ENCODE measurements around the gene RAD52.

The RAD52 gene

DNA sequence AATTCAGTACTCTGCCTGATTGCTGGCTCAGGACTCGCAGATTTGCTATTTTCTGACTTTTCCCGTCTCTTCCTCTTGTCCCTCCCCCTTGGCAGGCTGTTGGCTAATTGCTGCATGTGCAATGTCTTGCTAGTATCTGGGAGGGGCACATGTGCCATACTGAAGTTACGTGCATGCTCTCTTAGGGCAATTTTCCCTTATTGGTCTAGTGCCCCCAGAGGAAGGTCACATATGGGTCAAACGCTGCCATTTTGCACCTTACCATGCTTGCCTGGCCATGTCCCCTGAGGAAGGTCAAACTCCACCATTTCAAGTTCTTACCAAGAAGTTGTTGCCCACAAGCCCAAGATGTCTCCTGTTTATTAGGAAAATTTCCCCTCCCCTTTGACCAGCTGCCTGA lies 27.7 kb upstream of the RAD52 start:
- H2AFZ ChIP-seq (ENCODE audit: low read length), result no peak overlapping the region
- no peaks in the 10 kb centered on the region for H3K36me3 ChIP-seq (replicated peaks; ENCODE audit: insufficient read depth, low read length)
- H3K79me2 ChIP-seq (ENCODE audit: low read length), result no peaks in the 10 kb centered on the region
- no peak overlapping the region for H3K9ac ChIP-seq (ENCODE audit: low read length)
- TF ChIP-seq, protein P1, sequence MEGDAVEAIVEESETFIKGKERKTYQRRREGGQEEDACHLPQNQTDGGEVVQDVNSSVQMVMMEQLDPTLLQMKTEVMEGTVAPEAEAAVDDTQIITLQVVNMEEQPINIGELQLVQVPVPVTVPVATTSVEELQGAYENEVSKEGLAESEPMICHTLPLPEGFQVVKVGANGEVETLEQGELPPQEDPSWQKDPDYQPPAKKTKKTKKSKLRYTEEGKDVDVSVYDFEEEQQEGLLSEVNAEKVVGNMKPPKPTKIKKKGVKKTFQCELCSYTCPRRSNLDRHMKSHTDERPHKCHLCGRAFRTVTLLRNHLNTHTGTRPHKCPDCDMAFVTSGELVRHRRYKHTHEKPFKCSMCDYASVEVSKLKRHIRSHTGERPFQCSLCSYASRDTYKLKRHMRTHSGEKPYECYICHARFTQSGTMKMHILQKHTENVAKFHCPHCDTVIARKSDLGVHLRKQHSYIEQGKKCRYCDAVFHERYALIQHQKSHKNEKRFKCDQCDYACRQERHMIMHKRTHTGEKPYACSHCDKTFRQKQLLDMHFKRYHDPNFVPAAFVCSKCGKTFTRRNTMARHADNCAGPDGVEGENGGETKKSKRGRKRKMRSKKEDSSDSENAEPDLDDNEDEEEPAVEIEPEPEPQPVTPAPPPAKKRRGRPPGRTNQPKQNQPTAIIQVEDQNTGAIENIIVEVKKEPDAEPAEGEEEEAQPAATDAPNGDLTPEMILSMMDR (IDR thresholded peaks at IDR 0.05; ENCODE audit: low read length), result peak; percentile 14; the same call in 1 of the 2 replicates
- no peak for TF ChIP-seq EZH2phosphoT487 (IDR thresholded peaks at IDR 0.05; ENCODE audit: low read length)
- H3K27me3 ChIP-seq (replicated peaks; ENCODE audit: insufficient read depth, low read length), result no peaks in the 10 kb centered on the region
- DNase-seq, result no peak
- H4K20me1 ChIP-seq (ENCODE audit: insufficient read depth, low read length), result no peaks in the 10 kb centered on the region
- H3K27ac ChIP-seq (ENCODE audit: low read length), result no peak overlapping the region
- no peak overlapping the region for H3K4me3 ChIP-seq (ENCODE audit: low read length)
- H3K4me2 ChIP-seq (ENCODE audit: low read depth, low read length), result no peak overlapping the region
- no peaks in the 10 kb centered on the region for H3K9me2 ChIP-seq (replicated peaks; ENCODE audit: insufficient read depth, low read length)
- H3K9me3 ChIP-seq (replicated peaks; ENCODE audit: insufficient read depth, low read length), result no peaks in the 10 kb centered on the region
- no peaks in the 10 kb centered on the region for H3K4me1 ChIP-seq (ENCODE audit: low read length)
- no peaks in the 10 kb centered on the region for H3F3A ChIP-seq (ENCODE audit: insufficient read depth, low read length)

DNA sequence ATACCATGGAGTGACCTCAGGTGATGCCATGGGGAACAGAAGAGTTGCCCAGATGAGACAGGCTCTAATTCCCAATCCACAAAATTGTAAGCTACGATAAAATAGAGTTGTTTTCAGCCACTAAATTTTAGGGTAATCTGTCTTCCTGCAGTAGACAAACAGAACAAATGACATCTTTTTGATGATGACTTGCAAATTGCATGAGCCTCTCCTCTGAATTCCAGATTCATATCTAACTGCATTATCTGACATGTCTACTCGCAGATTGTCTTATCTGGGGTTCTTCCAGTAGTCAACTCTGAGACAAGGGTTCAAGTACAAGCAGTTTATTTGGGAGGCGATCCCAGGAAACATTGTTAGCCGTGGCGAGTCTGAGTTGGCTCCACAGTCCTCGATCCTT lies 27.1 kb upstream of the RAD52 start:
- H3K4me2 ChIP-seq (ENCODE audit: low read depth, low read length), result no peak overlapping the region
- no peaks in the 10 kb centered on the region for H3K36me3 ChIP-seq (replicated peaks; ENCODE audit: insufficient read depth, low read length)
- no peaks in the 10 kb centered on the region for H3K9me3 ChIP-seq (replicated peaks; ENCODE audit: insufficient read depth, low read length)
- H4K20me1 ChIP-seq (ENCODE audit: insufficient read depth, low read length), result no peaks in the 10 kb centered on the region
- H3K4me1 ChIP-seq (ENCODE audit: low read length), result no peaks in the 10 kb centered on the region
- no peak for DNase-seq
- H2AFZ ChIP-seq (ENCODE audit: low read length), result no peak overlapping the region
- no peak overlapping the region for H3K27ac ChIP-seq (ENCODE audit: low read length)
- H3K4me3 ChIP-seq (ENCODE audit: low read length), result no peak overlapping the region
- H3F3A ChIP-seq (ENCODE audit: insufficient read depth, low read length), result no peaks in the 10 kb centered on the region
- TF ChIP-seq, protein P1 (IDR thresholded peaks at IDR 0.05; ENCODE audit: low read length), result no peak
- TF ChIP-seq EZH2 (optimal IDR thresholded peaks at IDR 0.05; ENCODE audit: low read depth, low read length) (no peak), EZH2phosphoT487 (IDR thresholded peaks at IDR 0.05; ENCODE audit: low read length) (no peak)
- no peak overlapping the region for H3K9ac ChIP-seq (ENCODE audit: low read length)
- no peaks in the 10 kb centered on the region for H3K9me2 ChIP-seq (replicated peaks; ENCODE audit: insufficient read depth, low read length)
- no peaks in the 10 kb centered on the region for H3K27me3 ChIP-seq (replicated peaks; ENCODE audit: insufficient read depth, low read length)
- no peaks in the 10 kb centered on the region for H3K79me2 ChIP-seq (ENCODE audit: low read length)

DNA sequence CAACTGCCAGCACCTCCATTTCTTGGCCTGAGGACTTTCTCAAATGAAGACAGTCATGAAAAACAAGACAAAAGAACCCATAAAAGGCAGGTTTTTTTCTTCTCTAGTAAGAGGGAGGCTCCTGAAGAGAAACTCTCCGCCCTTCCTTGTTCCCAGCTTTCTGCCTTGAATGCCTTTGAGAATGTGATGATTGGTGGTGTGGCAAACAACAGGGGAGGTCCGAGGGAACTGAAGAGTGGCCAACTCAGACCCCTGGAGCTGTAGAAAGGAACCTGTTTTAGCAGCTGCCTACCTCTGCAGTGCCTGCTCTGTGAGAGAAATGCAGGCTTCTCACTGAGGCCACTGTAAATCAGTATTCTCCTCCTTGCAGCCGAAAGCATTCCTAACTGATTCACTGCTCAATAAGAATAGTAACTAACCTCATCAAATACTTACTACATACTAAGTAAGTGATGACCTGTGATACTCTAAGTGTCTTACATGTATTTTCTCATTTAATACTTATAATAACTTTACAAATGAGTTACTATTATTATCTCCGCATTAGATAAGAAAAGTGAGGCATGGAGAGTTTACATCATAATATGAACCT lies 24.9 kb upstream of the RAD52 start:
- no peaks in the 10 kb centered on the region for H3K4me1 ChIP-seq (ENCODE audit: low read length)
- no peaks in the 10 kb centered on the region for H3F3A ChIP-seq (ENCODE audit: insufficient read depth, low read length)
- no peak overlapping the region for H3K4me3 ChIP-seq (ENCODE audit: low read length)
- H3K9ac ChIP-seq (ENCODE audit: low read length), result no peak overlapping the region
- no peaks in the 10 kb centered on the region for H3K79me2 ChIP-seq (ENCODE audit: low read length)
- no peak for TF ChIP-seq EZH2phosphoT487 (IDR thresholded peaks at IDR 0.05; ENCODE audit: low read length)
- TF ChIP-seq, protein P1 (IDR thresholded peaks at IDR 0.05; ENCODE audit: low read length), result no peak
- TF ChIP-seq EZH2 (optimal IDR thresholded peaks at IDR 0.05; ENCODE audit: low read depth, low read length), result no peak
- no peaks in the 10 kb centered on the region for H3K9me2 ChIP-seq (replicated peaks; ENCODE audit: insufficient read depth, low read length)
- H4K20me1 ChIP-seq (ENCODE audit: insufficient read depth, low read length), result no peaks in the 10 kb centered on the region
- H3K27ac ChIP-seq (ENCODE audit: low read length), result no peak overlapping the region
- H3K9me3 ChIP-seq (replicated peaks; ENCODE audit: insufficient read depth, low read length), result no peaks in the 10 kb centered on the region
- no peak overlapping the region for H3K4me2 ChIP-seq (ENCODE audit: low read depth, low read length)
- H3K27me3 ChIP-seq (replicated peaks; ENCODE audit: insufficient read depth, low read length), result no peaks in the 10 kb centered on the region
- H3K36me3 ChIP-seq (replicated peaks; ENCODE audit: insufficient read depth, low read length), result no peaks in the 10 kb centered on the region
- DNase-seq, result no peak
- H2AFZ ChIP-seq (ENCODE audit: low read length), result no peak overlapping the region
